ENCODE results near the gene FOXE1.

The FOXE1 gene

GRCh38 chr9:97903177-97903576, 50.2 kb downstream of the FOXE1 start:
- no peak overlapping the region for H3K4me3 ChIP-seq
- peaks cover 3% of the 10 kb centered on the region; the same call in 1 of the 2 replicates for H3K36me3 ChIP-seq (ENCODE audit: insufficient read depth, low read length)
- no peak overlapping the region for H3K9ac ChIP-seq (ENCODE audit: insufficient read length)
- DNase-seq (ENCODE audit: low read depth, low spot score) = no peak
- H3K27ac ChIP-seq = no peak overlapping the region
- TF ChIP-seq POLR2AphosphoS5 (IDR thresholded peaks at IDR 0.05; ENCODE audit: borderline replicate concordance, low read depth, low read length) (no peak), FOXP2 (optimal IDR thresholded peaks at IDR 0.05; ENCODE audit: control extremely low read depth, extremely low read length, insufficient read depth) (no peak), EZH2 (IDR thresholded peaks at IDR 0.05) (no peak)
- no peaks in the 10 kb centered on the region for H3K9me3 ChIP-seq (ENCODE audit: low read depth, low read length)

GRCh38 chr9:97904725-97905124, 51.7 kb downstream of the FOXE1 start:
- H3K4me3 ChIP-seq = no peak overlapping the region
- H3K9me3 ChIP-seq (ENCODE audit: low read depth, low read length) = no peaks in the 10 kb centered on the region
- DNase-seq (ENCODE audit: low read depth, low spot score) = no peak
- H3K9ac ChIP-seq (ENCODE audit: insufficient read length) = no peak overlapping the region
- H3K27ac ChIP-seq = no peak overlapping the region
- H3K36me3 ChIP-seq (ENCODE audit: insufficient read depth, low read length) = peaks cover 9% of the 10 kb centered on the region; the same call in 1 of the 2 replicates
- no peak for TF ChIP-seq POLR2AphosphoS5 (IDR thresholded peaks at IDR 0.05; ENCODE audit: borderline replicate concordance, low read depth, low read length)
- TF ChIP-seq EZH2 (IDR thresholded peaks at IDR 0.05) = no peak
- TF ChIP-seq FOXP2 (optimal IDR thresholded peaks at IDR 0.05; ENCODE audit: control extremely low read depth, extremely low read length, insufficient read depth) = no peak

- TF ChIP-seq FOXP2 (optimal IDR thresholded peaks at IDR 0.05; ENCODE audit: control extremely low read depth, extremely low read length, insufficient read depth) = no peak
- no peak for TF ChIP-seq POLR2AphosphoS5 (IDR thresholded peaks at IDR 0.05; ENCODE audit: borderline replicate concordance, low read depth, low read length)
- no peak for TF ChIP-seq EZH2 (IDR thresholded peaks at IDR 0.05)
- DNase-seq (ENCODE audit: low read depth, low spot score) = no peak
Observed at GRCh38 chr9:97905228-97905627, 52.2 kb downstream of the FOXE1 start.

More at GRCh38 chr9:97905228-97905627, 52.2 kb downstream of the FOXE1 start:
- H3K4me3 ChIP-seq = no peak overlapping the region
- no peak overlapping the region for H3K9ac ChIP-seq (ENCODE audit: insufficient read length)
- H3K27ac ChIP-seq = no peak overlapping the region
- peaks cover 14% of the 10 kb centered on the region; the same call in 1 of the 2 replicates for H3K36me3 ChIP-seq (ENCODE audit: insufficient read depth, low read length)
- no peaks in the 10 kb centered on the region for H3K9me3 ChIP-seq (ENCODE audit: low read depth, low read length)
